ENCODE data around the gene SPART.

DNA sequence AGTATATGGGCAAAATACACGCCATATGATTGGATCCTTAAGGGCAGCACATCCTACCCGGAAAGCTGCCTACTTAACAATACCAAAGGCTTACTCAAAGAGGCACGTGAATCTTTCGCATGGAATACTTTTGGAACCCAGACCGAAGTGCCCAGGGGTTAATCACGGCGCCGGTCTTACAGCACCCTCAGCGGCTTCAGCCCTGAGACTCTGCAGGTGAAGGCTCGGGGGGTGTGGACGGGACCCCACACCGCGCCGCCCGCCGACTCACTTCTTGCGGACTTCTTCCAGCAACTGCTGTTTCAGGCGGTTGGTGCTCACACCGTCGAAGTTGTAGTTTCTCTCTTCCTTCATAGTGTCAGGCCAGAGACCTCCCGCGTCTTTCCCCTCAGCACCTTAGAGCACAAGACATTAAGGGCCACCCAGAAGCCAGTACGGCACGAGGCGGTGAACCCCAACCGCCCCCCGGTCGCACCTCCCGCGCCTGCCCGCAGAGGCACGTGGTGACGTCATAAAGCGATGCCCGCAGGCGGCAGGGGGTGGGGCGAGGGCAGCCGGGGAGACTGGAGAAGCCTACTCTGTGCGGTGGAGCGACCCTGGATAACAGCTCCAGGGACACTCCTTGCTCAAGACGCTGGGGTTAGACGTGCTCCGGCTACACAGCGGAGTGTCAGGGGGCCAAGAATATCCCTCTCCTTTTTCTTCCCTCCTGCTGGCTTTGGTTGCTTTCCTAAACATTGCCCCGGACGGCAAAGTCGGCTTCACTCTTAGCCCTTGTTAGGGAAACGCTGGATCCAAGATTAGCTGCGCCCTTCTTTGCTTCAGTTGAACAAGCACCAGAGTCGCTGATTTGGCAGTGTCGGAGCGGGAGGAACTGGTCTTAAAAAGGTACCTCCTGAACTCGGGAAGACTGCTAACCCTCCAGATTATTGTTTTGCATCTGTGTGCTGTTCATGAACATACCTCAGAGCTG is 48.5 kb downstream of the SPART start, which contains the start of gene CCDC169:
- TF ChIP-seq POLR2AphosphoS5 (IDR thresholded peaks at IDR 0.05) (peak; percentile 31 to 81 (median 70)), POLR2A (IDR thresholded peaks at IDR 0.05) (no peak)
- TF ChIP-seq, protein P1, sequence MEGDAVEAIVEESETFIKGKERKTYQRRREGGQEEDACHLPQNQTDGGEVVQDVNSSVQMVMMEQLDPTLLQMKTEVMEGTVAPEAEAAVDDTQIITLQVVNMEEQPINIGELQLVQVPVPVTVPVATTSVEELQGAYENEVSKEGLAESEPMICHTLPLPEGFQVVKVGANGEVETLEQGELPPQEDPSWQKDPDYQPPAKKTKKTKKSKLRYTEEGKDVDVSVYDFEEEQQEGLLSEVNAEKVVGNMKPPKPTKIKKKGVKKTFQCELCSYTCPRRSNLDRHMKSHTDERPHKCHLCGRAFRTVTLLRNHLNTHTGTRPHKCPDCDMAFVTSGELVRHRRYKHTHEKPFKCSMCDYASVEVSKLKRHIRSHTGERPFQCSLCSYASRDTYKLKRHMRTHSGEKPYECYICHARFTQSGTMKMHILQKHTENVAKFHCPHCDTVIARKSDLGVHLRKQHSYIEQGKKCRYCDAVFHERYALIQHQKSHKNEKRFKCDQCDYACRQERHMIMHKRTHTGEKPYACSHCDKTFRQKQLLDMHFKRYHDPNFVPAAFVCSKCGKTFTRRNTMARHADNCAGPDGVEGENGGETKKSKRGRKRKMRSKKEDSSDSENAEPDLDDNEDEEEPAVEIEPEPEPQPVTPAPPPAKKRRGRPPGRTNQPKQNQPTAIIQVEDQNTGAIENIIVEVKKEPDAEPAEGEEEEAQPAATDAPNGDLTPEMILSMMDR (IDR thresholded peaks at IDR 0.05 in 8 of 11, conservative IDR thresholded peaks at IDR 0.05 in 3 of 11) = no peak
